A549 (cell line): ENCODE data around the gene REM2. TPM values are rescaled to one million over a fixed set of nuclear protein-coding genes. Genes with fewer than 3 reads are reported as not detected.

Experiments used
- ATAC-seq, 2 experiments: fragments of 200-7000 bp in 1 of 2; fragments of >200 bp in 1 of 2; cut with Nextera tagmentation in 1 of 2; cut with Tn5 transposase in 1 of 2; 3 replicates each; pipeline versions ENCODE4 v1.8.0 to v1.9.1; 2018 to 2020; ENCODE audit warnings: mild to moderate bottlenecking in 1 of 2, moderate library complexity in 1 of 2
- CTCF ChIA-PET: fragments of 300-600 bp; sonication (Branson Sonifier 250); formaldehyde crosslinking; extraction: SDS; loops from one replicate; lab custom pipeline; 2021; ENCODE audit warnings: antibody characterized with exemption, inconsistent platforms; lab: Yijun Ruan, JAX
- POLR2A ChIA-PET: fragments of 350-600 bp; formaldehyde crosslinking; extraction: SDS; loops from one replicate; lab custom pipeline; 2021; ENCODE audit warnings: antibody characterized with exemption, inconsistent platforms; lab: Yijun Ruan, JAX
- DNase-seq, 2 experiments: peaks; one replicate each; pipeline versions ENCODE4 v3.0.0 to v3.0.0-alpha.2; 2011 to 2016; ENCODE audit warnings: low read depth in 1 of 2, low spot score in 1 of 2
- FAIRE-seq: peaks from 2 replicates; lab custom pipeline; 2011; peaks lifted over from hg19 to GRCh38; lab: Jason Lieb, UNC
- H3K27ac ChIP-seq, 2 experiments: fragments of >200 bp; sonication (Bioruptor Twin); formaldehyde crosslinking; 3 replicates each; pipeline ENCODE4 v1.5.1; 2016 to 2017
- H3K4me1 ChIP-seq: fragments of >200 bp; sonication (Bioruptor Twin); formaldehyde crosslinking; 3 replicates; pipeline ENCODE4 v1.6.1; 2016
- H3K4me2 ChIP-seq: fragments of >200 bp; sonication (Bioruptor Twin); formaldehyde crosslinking; 3 replicates; pipeline ENCODE4 v1.6.1; 2016
- H3K4me3 ChIP-seq: fragments of >200 bp; sonication (Bioruptor Twin); formaldehyde crosslinking; 3 replicates; pipeline ENCODE4 v1.5.1; 2016
- H3K9me3 ChIP-seq: fragments of >200 bp; sonication (Bioruptor Twin); formaldehyde crosslinking; 3 replicates; pipeline ENCODE4 v1.6.1; 2016
- BHLHE40 ChIP-seq: IDR thresholded peaks from 2 replicates; pipeline ENCODE4 v1.6.1; 2012; ENCODE audit warnings: low read depth, low read length, inconsistent platforms
- CBX8 ChIP-seq: fragments of 200-600 bp; sonication (generic); IDR thresholded peaks from 2 replicates; pipeline ENCODE4 v1.6.1; 2016
- CEBPB ChIP-seq, 2 experiments: fragments of >200 bp in 1 of 2; sonication (Bioruptor Twin) in 1 of 2; formaldehyde crosslinking in 1 of 2; IDR thresholded peaks; 2 replicates each; pipeline ENCODE4 v1.6.1; 2012 to 2016
- HES2 ChIP-seq: fragments of >200 bp; sonication (Bioruptor Twin); formaldehyde crosslinking; IDR thresholded peaks from 2 replicates; pipeline ENCODE4 v1.6.1; 2016
- HMGXB4 ChIP-seq: fragments of 250-450 bp; sonication (Bioruptor Pico); IDR thresholded peaks from 2 replicates; pipeline ENCODE4 v1.5.0; 2021; ENCODE audit warnings: mild to moderate bottlenecking, moderate library complexity, borderline replicate concordance
- HOXB5 ChIP-seq: fragments of 250-450 bp; sonication (Bioruptor Pico); IDR thresholded peaks from 2 replicates; pipeline ENCODE4 v1.5.0; 2020; ENCODE audit warnings: mild to moderate bottlenecking, moderate library complexity
- JUN ChIP-seq, 2 experiments: fragments of >200 bp; sonication (Bioruptor Twin); formaldehyde crosslinking; IDR thresholded peaks; 2 replicates in 1 of 2; 3 replicates in 1 of 2; pipeline ENCODE4 v1.6.1; 2016 to 2017
- KDM1A ChIP-seq: fragments of 200-600 bp; sonication (generic); IDR thresholded peaks from 2 replicates; pipeline ENCODE4 v1.6.1; 2016; ENCODE audit warnings: low read depth, mild to moderate bottlenecking
- MAX ChIP-seq: IDR thresholded peaks from 2 replicates; pipeline ENCODE4 v1.6.1; 2012
- NFE2L2 ChIP-seq: fragments of 150-350 bp; conservative IDR thresholded peaks from 2 replicates; pipeline ENCODE4 v1.6.1; 2014; ENCODE audit warnings: low read length
- PHF8 ChIP-seq: fragments of 200-600 bp; sonication (generic); IDR thresholded peaks from 2 replicates; pipeline ENCODE4 v1.6.1; 2016; ENCODE audit warnings: low read depth, mild to moderate bottlenecking, antibody characterized with exemption, moderate library complexity, borderline replicate concordance
- POLR2A ChIP-seq: IDR thresholded peaks from 2 replicates; pipeline ENCODE4 v1.6.1; 2012; ENCODE audit warnings: mild to moderate bottlenecking, low read length
- REST ChIP-seq: fragments of 200-600 bp; sonication (generic); IDR thresholded peaks from 2 replicates; pipeline ENCODE4 v1.6.1; 2016; ENCODE audit warnings: antibody characterized with exemption, mild to moderate bottlenecking, moderate library complexity
- ZC3H11A ChIP-seq: fragments of 450-650 bp; IDR thresholded peaks from 2 replicates; pipeline ENCODE4 v1.6.1; 2014; ENCODE audit warnings: antibody characterized with exemption, mild to moderate bottlenecking
- WGBS: methylation state at CpG from one replicate; pipeline ENCODE4 v1.1.6; 2017; ENCODE audit errors: missing lambda C conversion rate; 5-methylcytosine and 5-hydroxymethylcytosine counted together
- polyA plus RNA-seq, 4 experiments: library from polyadenylated mRNA; depleted of rRNA in 3 of 4; stranded (reverse); fragments of >200 nt; fragmentation: RNase III in 1 of 4; extraction: RNeasy Plus Mini Kit Qiagen cat#74134 plus additional on column Dnase treatment in 1 of 4; gene quantifications; 2 replicates in 3 of 4; 3 replicates in 1 of 4; pipeline ENCODE4 v1.2.3, GENCODE V29; 2011 to 2017

Gene REM2
- polyA plus RNA-seq, 2 of the 4 experiments (the other 2 are of a cell fraction) = 0.23 to 0.31 TPM

GRCh38 chr14:22835505-22835904 is 47.5 kb upstream of the REM2 start (continued):
- no peak for TF ChIP-seq REST
- TF ChIP-seq PHF8 = no peak
- TF ChIP-seq KDM1A = no peak
- TF ChIP-seq HES2 = no peak
- TF ChIP-seq NFE2L2 = no peak
- no peak for TF ChIP-seq CEBPB (IDR thresholded peaks at IDR 0.05)
- TF ChIP-seq CBX8 = no peak
- no peak for TF ChIP-seq POLR2A

- peak within 1 kb of the TSS in 1 of 2 experiments; percentile 38; a peak in 1 of 6 replicates for H3K27ac ChIP-seq
- FAIRE-seq (no peak), ATAC-seq (no peak), DNase-seq (no peak)
- ChIA-PET CTCF (interaction anchor here (1.2 to 14.1 kb wide), 5 partner anchors 14 to 276 kb away, joined by 3 to 195 read pairs (median 7); no protein-coding TSS in a partner anchor), POLR2A (no interaction called here)
- H3K9me3 ChIP-seq = no peaks in the 10 kb centered on the region
- WGBS = 75% methylated on average over 46 of the region's 46 CpGs
- TF ChIP-seq HOXB5 (no peak), HMGXB4 (no peak), BHLHE40 (no peak), MAX (no peak), JUN (IDR thresholded peaks at IDR 0.05) (no peak)
- peak within 1 kb of the TSS; percentile 38; the same call in 2 of the 3 replicates for H3K4me2 ChIP-seq
- no peaks in the 10 kb centered on the region for H3K4me1 ChIP-seq
- 0 out of 3 replicates have a peak within 1 kb of the TSS, but pooled peaks have one; percentile 18 for H3K4me3 ChIP-seq
These were observed 46.5 kb upstream of the REM2 start, which contains the start of gene MMP14 for GRCh38 chr14:22836301-22837113. TSS of gene MMP14 (plus strand) at chr14:22836585. CDS start at chr14:22836818, 233 bp downstream.

GRCh38 chr14:22837114-22837749 is 45.8 kb upstream of the REM2 start:
- Histone ChIP-seq H3K4me1 (no peaks in the 10 kb centered on the region), H3K4me3 (0 out of 3 replicates have a peak overlapping the region, but pooled peaks have one; percentile 18), H3K27ac (peak overlapping the region in 1 of 2 experiments; percentile 38; a peak in 1 of 6 replicates), H3K4me2 (peak overlapping the region; percentile 38; the same call in 2 of the 3 replicates), H3K9me3 (no peaks in the 10 kb centered on the region)
- POLR2A ChIA-PET = no interaction called here
- 73% methylated on average over 57 of the region's 57 CpGs for WGBS
- DNase-seq = no peak
- ATAC-seq = peak in 1 of 2 experiments; percentile 48; a peak in 3 of 6 replicates
- no peak for FAIRE-seq
- no peak for TF ChIP-seq ZC3H11A
- peak in 1 of 2 experiments; percentile 19; a peak in 1 of 5 replicates for TF ChIP-seq JUN (IDR thresholded peaks at IDR 0.05)
- CTCF ChIA-PET = interaction anchor here (0.8 to 14.1 kb wide), 8 partner anchors 14 to 279 kb away, joined by 3 to 195 read pairs (median 12); no protein-coding TSS in a partner anchor
